ENCODE measurements around the gene DDX39B. TPM values are rescaled to one million over a fixed set of nuclear protein-coding genes. Genes with fewer than 3 reads are reported as not detected.

The DDX39B gene
- total and polyA plus RNA-seq, 9 of the 15 experiments (the other 6 are each of a cell fraction or from before 2014, with no cell fraction given) = 479 to 869 (median 592) TPM

DNA sequence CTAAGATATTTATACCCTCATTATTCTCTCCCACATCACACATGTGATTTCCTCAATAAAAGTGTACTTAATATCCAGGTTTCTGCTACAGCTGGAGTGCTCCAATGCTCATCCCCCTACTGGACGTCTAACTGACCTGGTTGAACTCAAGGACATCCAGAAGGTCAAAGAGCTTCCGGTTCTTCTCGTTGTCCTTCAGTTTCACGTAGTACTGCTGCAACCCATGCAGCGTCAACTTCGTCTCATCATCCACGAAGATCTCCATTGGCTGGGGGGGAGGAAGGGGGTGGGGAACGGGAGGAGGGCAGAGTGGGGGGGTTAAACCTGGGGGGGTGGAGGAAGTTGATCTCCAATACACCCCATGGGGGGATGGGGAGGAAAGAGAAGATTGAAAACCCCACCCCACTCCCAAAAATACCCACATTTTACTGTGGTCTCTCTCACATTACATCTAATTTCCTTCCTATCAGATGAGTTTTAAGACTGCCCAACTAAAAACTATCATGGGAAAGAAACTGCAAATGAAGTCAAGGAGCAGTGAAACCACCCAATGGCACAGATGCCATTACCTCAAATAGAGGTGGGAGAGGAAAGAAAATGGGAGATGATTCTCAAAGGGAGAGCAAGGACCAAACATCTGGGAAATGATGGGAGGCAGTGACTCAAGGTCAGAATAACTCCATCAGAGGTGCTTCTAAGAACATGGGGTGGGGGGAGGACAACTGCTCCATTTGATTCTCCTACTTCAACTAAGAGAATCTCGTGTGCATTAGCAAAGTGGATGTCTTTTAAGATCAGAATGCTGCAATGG is 9.0 kb downstream of the DDX39B start (continued):
- TF ChIP-seq POLR2AphosphoS5 (IDR thresholded peaks at IDR 0.05; ENCODE audit: control insufficient read depth, insufficient read depth, low read depth, low read length) (peak; percentile 14; the same call in 1 of the 2 replicates), CBX5 (IDR thresholded peaks at IDR 0.05; ENCODE audit: borderline replicate concordance, low read depth) (no peak), POLR2A (conservative IDR thresholded peaks at IDR 0.05) (peak; percentile 23), ETV1 (tag; conservative IDR thresholded peaks at IDR 0.05; ENCODE audit: low read depth) (0 out of 2 replicates have a peak, but pooled peaks have one; percentile 16)

DNA sequence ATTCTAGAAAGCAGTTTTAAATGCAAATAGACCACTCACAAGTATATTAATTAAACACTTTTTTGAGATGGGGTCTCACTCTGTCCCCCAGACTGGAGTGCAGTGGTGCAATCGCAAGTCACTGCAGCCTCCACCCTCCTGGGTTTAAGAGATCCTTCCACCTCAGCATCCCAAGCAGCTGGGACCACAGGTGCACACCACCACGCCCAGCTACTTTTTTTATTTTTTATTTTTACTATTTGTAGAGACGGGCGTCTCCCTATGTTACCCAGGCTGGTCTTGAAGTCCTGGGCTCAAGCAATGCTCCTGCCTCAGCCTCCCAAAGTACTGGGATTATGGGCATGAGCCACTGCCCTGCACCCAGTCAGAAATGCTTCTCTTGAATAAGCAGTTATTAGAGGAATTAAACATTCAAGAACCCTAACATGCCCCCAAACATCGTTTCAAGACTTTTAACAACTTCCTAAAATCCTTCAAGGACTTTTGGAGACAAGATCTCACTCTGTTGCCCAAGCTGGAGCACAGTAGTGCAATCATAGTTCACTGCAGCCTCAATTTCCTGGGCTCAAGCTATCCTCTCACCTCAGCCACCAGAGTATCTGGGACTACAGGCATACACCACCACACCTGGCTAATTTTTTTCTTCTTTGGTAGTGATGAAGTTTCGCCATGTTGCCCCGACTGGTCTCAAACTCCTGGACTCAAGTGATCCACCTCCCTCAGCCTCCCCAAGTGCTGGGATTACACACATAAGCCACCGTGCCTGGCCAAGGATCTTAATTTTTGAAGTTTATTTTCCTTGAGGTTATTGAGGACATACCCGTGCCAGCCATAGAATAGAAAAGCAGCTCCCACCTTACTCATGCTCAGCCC is 9.8 kb downstream of the DDX39B start:
- Histone ChIP-seq H3K36me3 (ENCODE audit: control insufficient read depth, insufficient read depth, low read length) (peaks cover 75% of the 10 kb centered on the region), H3K27ac (ENCODE audit: extremely low read depth, low read depth, low read length) (peak overlapping the region; percentile 9; the same call in 1 of the 3 replicates), H4K20me1 (replicated peaks; ENCODE audit: control insufficient read depth, insufficient read depth, low read length) (peaks cover 38% of the 10 kb centered on the region), H3K4me1 (replicated peaks in 1 of 2; ENCODE audit: control insufficient read depth in 2 of 2, insufficient read depth in 2 of 2, low read length in 2 of 2) (peaks cover 0 to 17% of the 10 kb centered on the region in 2 experiments; a peak in 3 of 5 replicates), H3K4me2 (ENCODE audit: insufficient read depth, low read length) (no peak overlapping the region), H3K4me3 (no peak overlapping the region), H2AFZ (ENCODE audit: low read depth, low read length) (no peak overlapping the region), H3K9ac (ENCODE audit: insufficient read depth in 1 of 2, low read depth in 2 of 2, low read length in 2 of 2) (no peak overlapping the region), H3K27me3 (ENCODE audit: control insufficient read depth in 2 of 2, insufficient read depth in 2 of 2, low read length in 2 of 2) (no peaks in the 10 kb centered on the region), H3K9me3 (replicated peaks; ENCODE audit: control insufficient read depth, insufficient read depth, low read depth, low read length) (no peaks in the 10 kb centered on the region), H3K79me2 (ENCODE audit: control insufficient read depth, insufficient read depth, low read length) (peaks cover 38% of the 10 kb centered on the region), H3K9me1 (ENCODE audit: control insufficient read depth, insufficient read depth, low read length) (peaks cover 6% of the 10 kb centered on the region)
- FAIRE-seq (peak; percentile 63), DNase-seq (ENCODE audit: extremely low read depth in 1 of 4, low spot score in 3 of 4) (no peak), ATAC-seq (no peak)
- BruUV-seq (replicated peaks) = TSS peak; percentile 3
- 91% methylated on average over 8 of the region's 9 CpGs for WGBS (ENCODE audit: insufficient coverage, low coverage, missing lambda C conversion rate)
- in situ Hi-C loops (cut with MboI) = loop anchor here (5.0 to 25.0 kb wide), 2 partner anchors 35 to 1430 kb away; partner anchors contain the start of genes BRD2, HLA-DMA and MICB
- ChIA-PET POLR2A (interaction anchor here (0.6 to 6.3 kb wide), 23 partner anchors 8 to 1306 kb away, joined by 3 to 107 read pairs (median 4); partner anchors contain the start of genes ATP6V1G2, DDX39B, MICB and NCR3), CTCF (ENCODE audit: low intra/inter-chr PET ratio) (no interaction called here)
- intact Hi-C loops (cut with micrococcal nuclease) = no loop called here
- TF ChIP-seq SMAD2 (IDR thresholded peaks at IDR 0.05; ENCODE audit: low read depth, low read length) (no peak), CAMTA2 (CRISPR knock-in tag; conservative IDR thresholded peaks at IDR 0.05) (0 out of 2 replicates have a peak, but pooled peaks have one; percentile 40), HNRNPUL1 (IDR thresholded peaks at IDR 0.05; ENCODE audit: low read length) (no peak), ZNF589 (CRISPR knock-in tag; IDR thresholded peaks at IDR 0.05; ENCODE audit: low read depth) (no peak), THRB (CRISPR knock-in tag; conservative IDR thresholded peaks at IDR 0.05) (peak; percentile 97), FOXM1 (IDR thresholded peaks at IDR 0.05; ENCODE audit: low read depth) (no peak), FOXM1 (CRISPR knock-in tag; IDR thresholded peaks at IDR 0.05; ENCODE audit: low read depth) (0 out of 2 replicates have a peak, but pooled peaks have one; percentile 33), ZNF444 (CRISPR knock-in tag; IDR thresholded peaks at IDR 0.05) (no peak), POLR2G (IDR thresholded peaks at IDR 0.05; ENCODE audit: low read depth, low read length) (peak; percentile 35; the same call in 1 of the 2 replicates), MAZ (CRISPR knock-in tag; conservative IDR thresholded peaks at IDR 0.05 in 1 of 2, IDR thresholded peaks at IDR 0.05 in 1 of 2) (peak in 1 of 2 experiments; percentile 38; a peak in 1 of 4 replicates), ZBED1 (IDR thresholded peaks at IDR 0.05) (no peak), HMG20A (CRISPR knock-in tag; conservative IDR thresholded peaks at IDR 0.05) (no peak)
- TF ChIP-seq, protein P1, sequence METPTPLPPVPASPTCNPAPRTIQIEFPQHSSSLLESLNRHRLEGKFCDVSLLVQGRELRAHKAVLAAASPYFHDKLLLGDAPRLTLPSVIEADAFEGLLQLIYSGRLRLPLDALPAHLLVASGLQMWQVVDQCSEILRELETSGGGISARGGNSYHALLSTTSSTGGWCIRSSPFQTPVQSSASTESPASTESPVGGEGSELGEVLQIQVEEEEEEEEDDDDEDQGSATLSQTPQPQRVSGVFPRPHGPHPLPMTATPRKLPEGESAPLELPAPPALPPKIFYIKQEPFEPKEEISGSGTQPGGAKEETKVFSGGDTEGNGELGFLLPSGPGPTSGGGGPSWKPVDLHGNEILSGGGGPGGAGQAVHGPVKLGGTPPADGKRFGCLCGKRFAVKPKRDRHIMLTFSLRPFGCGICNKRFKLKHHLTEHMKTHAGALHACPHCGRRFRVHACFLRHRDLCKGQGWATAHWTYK (CRISPR knock-in tag; IDR thresholded peaks at IDR 0.05) = 0 out of 2 replicates have a peak, but pooled peaks have one; percentile 41
